Peyer's patch (tissue), 4 donors: ENCODE measurements around the gene VPS52. TPM values are rescaled to one million over a fixed set of nuclear protein-coding genes. Genes with fewer than 3 reads are reported as not detected.
A peak's percentile ranks its signal among the peaks of the same experiment; 100 is the strongest.

Experiments used
- DNase-seq, 3 donors: peaks; one replicate each; pipeline ENCODE4 v3.0.0-alpha.2; 2017 to 2019
- H3K27ac ChIP-seq, 4 donors: fragments of 200-600 bp; sonication (generic); one replicate each; pipeline ENCODE4 v1.5.1; 2016 to 2019
- H3K27me3 ChIP-seq, 2 donors: fragments of 200-600 bp; sonication (generic); one replicate each; pipeline ENCODE4 v1.5.1; 2019
- H3K36me3 ChIP-seq, 3 donors: fragments of 200-600 bp; sonication (generic); one replicate each; pipeline ENCODE4 v1.5.1; 2016 to 2019
- H3K4me1 ChIP-seq, 4 donors: fragments of 200-600 bp; sonication (generic); one replicate each; pipeline ENCODE4 v1.5.1; 2016 to 2019
- H3K4me3 ChIP-seq, 4 donors: fragments of 200-600 bp; sonication (generic); 1 replicate in 3 of 4; 2 replicates in 1 of 4; pipeline ENCODE4 v1.5.1; 2016 to 2019; ENCODE audit warnings: mild to moderate bottlenecking in 1 of 4
- H3K9me3 ChIP-seq, 4 donors: fragments of 200-600 bp; sonication (generic); one replicate each; pipeline ENCODE4 v1.5.1; 2016 to 2019; ENCODE audit warnings: mild to moderate bottlenecking in 1 of 4
- POLR2A ChIP-seq, 2 donors: fragments of 450-650 bp; IDR thresholded peaks; one replicate each; pipeline ENCODE4 v1.5.1; 2017; ENCODE audit warnings: antibody characterized with exemption in 2 of 2, mild to moderate bottlenecking in 2 of 2, moderate library complexity in 2 of 2
- total RNA-seq, 4 donors: library from RNA; depleted of rRNA; stranded (reverse); fragments of >200 nt; gene quantifications; one replicate each; pipeline ENCODE4 v1.1.0, GENCODE V29; 2016
- TF ChIP-seq, protein P1 (sequence below), 6 experiments: fragments of 450-650 bp in 4 of 6; fragments of 200-600 bp in 2 of 6; sonication (generic) in 1 of 6; IDR thresholded peaks; one replicate each; pipeline ENCODE4 v1.5.1; 2017 to 2019; ENCODE audit warnings: antibody characterized with exemption in 6 of 6, mild to moderate bottlenecking in 3 of 6, moderate library complexity in 1 of 6

VPS52 gene
- total RNA-seq, 4 donors from 2014 or later: 56.7 to 132 (median 95.8) TPM

DNA sequence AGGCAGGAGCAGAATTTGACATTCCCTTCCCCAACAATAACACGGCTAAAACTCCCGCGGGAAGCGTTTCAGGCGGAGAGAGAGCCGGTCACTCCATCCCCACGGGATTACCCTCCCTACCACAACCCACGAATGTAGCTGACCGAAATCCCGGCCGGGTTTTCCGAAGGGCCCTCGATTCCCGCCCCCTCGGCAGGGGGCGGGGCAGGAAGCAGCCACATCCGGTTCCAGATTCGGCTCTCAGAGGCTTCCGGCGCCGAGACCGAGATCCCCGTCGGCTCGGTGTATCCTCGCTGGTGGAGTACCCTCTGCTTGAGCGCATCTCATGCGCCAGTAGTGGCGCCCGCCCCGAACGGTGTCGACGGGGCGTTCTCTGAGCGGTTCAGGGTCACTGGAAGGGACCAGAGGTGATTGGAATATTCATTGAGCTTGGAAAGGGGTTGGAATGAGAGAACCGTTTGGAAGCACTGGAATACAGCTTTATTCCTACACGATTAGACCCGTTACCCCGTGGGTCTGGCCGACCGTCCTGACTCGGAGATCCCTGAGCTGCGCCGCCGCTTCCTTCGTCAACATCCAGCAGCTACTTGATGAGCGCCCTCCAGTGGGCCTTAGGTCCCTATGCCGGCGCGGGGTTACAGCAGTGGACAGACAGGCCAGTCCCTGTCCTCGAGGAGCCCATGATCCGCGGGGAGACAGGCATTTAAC lies 27.7 kb upstream of the VPS52 start:
- DNase-seq: peak; percentile 86 to 96 (median 94)
- peaks cover 0 to 22% (median 6%) of the 10 kb centered on the region in 4 donors for H3K4me1 ChIP-seq
- H3K9me3 ChIP-seq: no peaks in the 10 kb centered on the region
- TF ChIP-seq, protein P1, sequence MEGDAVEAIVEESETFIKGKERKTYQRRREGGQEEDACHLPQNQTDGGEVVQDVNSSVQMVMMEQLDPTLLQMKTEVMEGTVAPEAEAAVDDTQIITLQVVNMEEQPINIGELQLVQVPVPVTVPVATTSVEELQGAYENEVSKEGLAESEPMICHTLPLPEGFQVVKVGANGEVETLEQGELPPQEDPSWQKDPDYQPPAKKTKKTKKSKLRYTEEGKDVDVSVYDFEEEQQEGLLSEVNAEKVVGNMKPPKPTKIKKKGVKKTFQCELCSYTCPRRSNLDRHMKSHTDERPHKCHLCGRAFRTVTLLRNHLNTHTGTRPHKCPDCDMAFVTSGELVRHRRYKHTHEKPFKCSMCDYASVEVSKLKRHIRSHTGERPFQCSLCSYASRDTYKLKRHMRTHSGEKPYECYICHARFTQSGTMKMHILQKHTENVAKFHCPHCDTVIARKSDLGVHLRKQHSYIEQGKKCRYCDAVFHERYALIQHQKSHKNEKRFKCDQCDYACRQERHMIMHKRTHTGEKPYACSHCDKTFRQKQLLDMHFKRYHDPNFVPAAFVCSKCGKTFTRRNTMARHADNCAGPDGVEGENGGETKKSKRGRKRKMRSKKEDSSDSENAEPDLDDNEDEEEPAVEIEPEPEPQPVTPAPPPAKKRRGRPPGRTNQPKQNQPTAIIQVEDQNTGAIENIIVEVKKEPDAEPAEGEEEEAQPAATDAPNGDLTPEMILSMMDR (IDR thresholded peaks at IDR 0.05): peak; percentile 63 to 79 (median 72)
- TF ChIP-seq POLR2A (IDR thresholded peaks at IDR 0.05): peak; percentile 67 to 74
- peak overlapping the region; percentile 69 to 89 (median 80) for H3K4me3 ChIP-seq
- peaks cover 0 to 40% (median 0%) of the 10 kb centered on the region in 3 donors for H3K36me3 ChIP-seq
- H3K27me3 ChIP-seq: no peaks in the 10 kb centered on the region
- H3K27ac ChIP-seq: peak overlapping the region; percentile 93 to 96 (median 95)

DNA sequence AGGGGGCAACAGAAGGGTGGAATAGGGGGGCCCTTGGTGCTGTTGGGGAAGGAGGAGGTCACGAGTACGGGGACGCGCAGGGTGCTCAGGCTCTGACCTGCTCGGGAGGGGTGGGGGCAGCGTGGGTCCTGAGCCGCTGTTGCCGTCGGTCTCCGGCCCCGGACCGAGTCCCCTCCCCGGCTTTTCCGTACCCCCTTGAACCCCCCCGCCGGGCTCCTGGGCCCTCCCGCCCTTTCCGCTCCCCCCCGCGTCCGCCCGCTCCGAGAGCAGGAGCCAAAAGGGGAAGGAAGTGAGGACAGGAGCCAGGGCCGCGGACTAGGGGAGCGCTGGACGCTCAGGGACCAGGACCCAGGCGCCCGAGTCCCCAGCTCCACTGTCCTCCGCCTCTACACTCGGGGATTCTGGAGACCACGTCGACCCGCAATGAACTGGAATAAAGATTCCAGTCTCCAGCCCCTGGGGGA lies 27.1 kb upstream of the VPS52 start, which contains the start of gene RGL2:
Gene RGL2 (minus strand): TSS at position 170 of the 464 bp plus-strand sequence. CDS start 332 bp downstream, outside the sequence.
- TF ChIP-seq, protein P1 (IDR thresholded peaks at IDR 0.05): no peak
- TF ChIP-seq POLR2A (IDR thresholded peaks at IDR 0.05): no peak
- Histone ChIP-seq H3K36me3 (peaks cover 0 to 35% (median 0%) of the 10 kb centered on the region in 3 donors), H3K27ac (peak within 1 kb of the TSS; percentile 93 to 96 (median 95)), H3K27me3 (no peaks in the 10 kb centered on the region), H3K9me3 (no peaks in the 10 kb centered on the region), H3K4me1 (peaks cover 0 to 22% (median 6%) of the 10 kb centered on the region in 4 donors), H3K4me3 (peak within 1 kb of the TSS; percentile 69 to 89 (median 80))
- peak; percentile 83 to 93 (median 88) for DNase-seq

DNA sequence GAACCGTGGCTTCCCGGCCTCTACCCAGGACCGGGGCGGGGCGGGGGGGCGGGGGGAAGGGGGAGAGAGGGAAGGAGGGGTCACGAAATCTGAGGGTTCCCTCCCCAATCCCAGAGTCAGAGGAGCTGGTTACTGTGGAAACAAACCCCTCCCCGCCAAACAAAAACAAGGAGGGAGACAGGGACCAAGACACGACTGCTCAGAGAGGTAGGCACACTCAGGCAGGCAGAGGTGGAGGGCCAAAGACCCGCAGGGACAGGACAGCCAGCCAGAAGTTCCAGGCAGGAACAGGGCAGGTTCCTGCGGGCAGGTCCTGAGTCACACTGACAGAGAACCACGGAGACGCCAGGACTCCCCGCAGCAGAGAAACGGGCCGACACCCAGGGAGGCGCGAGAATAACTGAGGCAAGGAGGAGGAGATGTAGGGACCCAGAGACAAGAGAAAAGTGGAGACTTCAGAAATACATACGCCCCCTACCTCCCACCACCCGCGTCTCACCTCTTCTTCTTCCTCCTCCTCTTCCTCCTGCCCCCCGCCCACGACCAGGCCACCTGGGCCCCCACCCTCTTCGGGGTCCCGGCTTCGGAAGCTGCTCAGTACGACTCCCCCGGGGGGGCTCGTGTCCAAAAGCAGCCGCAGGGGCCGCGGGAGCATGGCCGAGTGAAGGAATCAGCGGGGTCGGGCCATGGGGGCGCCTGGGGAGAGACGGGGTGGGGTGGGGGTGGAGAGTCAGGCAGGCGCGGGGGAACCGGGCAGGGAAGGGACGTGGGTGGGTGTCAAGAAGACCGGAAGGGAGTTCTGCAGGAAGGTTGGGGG lies 26.5 kb upstream of the VPS52 start:
- DNase-seq: peak; percentile 62 to 82 (median 67)
- no peaks in the 10 kb centered on the region for H3K27me3 ChIP-seq
- peaks cover 0 to 35% (median 0%) of the 10 kb centered on the region in 3 donors for H3K36me3 ChIP-seq

DNA sequence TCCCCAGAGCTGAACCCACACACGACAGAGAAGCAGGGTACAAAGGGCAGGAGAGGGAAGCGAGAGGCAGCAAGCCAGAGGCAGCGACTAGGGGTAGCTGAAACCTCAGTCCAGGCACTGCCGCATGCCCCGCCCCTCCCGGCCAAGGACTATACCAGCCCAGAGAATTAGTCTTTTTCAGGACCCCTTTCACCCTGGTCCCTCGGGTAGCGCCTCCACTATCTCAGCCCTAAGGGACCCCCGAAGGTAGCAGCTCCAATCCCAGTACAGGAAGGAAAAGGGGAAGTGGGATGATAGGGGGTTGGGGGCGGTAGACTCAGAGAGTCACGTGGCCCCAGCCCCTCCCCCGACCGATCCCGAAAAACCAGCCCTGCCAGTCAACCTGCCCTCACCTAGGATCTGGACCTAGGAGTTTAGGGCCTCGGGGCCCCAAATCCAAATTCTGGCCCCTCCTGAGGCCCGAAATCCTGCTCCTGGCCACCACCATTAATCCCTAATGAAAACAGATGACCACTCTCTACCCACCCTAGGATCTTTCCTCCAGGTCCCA lies 25.8 kb upstream of the VPS52 start:
- H3K36me3 ChIP-seq: peaks cover 0 to 35% (median 0%) of the 10 kb centered on the region in 3 donors

More for the DNA sequence above, 26.5 kb upstream of the VPS52 start:
- TF ChIP-seq, protein P1 (IDR thresholded peaks at IDR 0.05): no peak
- TF ChIP-seq POLR2A (IDR thresholded peaks at IDR 0.05): peak in 1 of 2 donors; percentile 23
- H3K4me1 ChIP-seq: peaks cover 0 to 22% (median 6%) of the 10 kb centered on the region in 4 donors
- peak overlapping the region; percentile 93 to 96 (median 95) for H3K27ac ChIP-seq
- H3K4me3 ChIP-seq: peak overlapping the region; percentile 69 to 89 (median 80)
- no peaks in the 10 kb centered on the region for H3K9me3 ChIP-seq

More for the DNA sequence above, 25.8 kb upstream of the VPS52 start:
- Histone ChIP-seq H3K27ac (peak overlapping the region; percentile 93 to 96 (median 95)), H3K4me1 (peaks cover 0 to 22% (median 6%) of the 10 kb centered on the region in 4 donors), H3K4me3 (peak overlapping the region; percentile 69 to 89 (median 80)), H3K27me3 (no peaks in the 10 kb centered on the region), H3K9me3 (no peaks in the 10 kb centered on the region)
- peak; percentile 41 to 66 (median 63) for DNase-seq
- TF ChIP-seq, protein P1 (IDR thresholded peaks at IDR 0.05): no peak
- no peak for TF ChIP-seq POLR2A (IDR thresholded peaks at IDR 0.05)
